IMR-90 (cell line): ENCODE data around the gene LTB4R. TPM values are rescaled to one million over a fixed set of nuclear protein-coding genes. Genes with fewer than 3 reads are reported as not detected.

ENCODE experiments used
- ATAC-seq: fragments of 200-7000 bp; cut with Tn5 transposase; 2 replicates; pipeline ENCODE4 v1.9.1; 2020; ENCODE audit warnings: low read depth, mild to moderate bottlenecking, moderate library complexity
- BruUV-seq: library from RNA; stranded (reverse); fragments of 400-500 nt; replicated peaks from 2 replicates; lab custom pipeline; 2021; lab: Mats Ljungman, UMichigan
- CTCF ChIA-PET: fragments of 300-600 bp; formaldehyde crosslinking; extraction: SDS; loops from one replicate; lab custom pipeline; 2021; ENCODE audit warnings: antibody characterized with exemption; lab: Yijun Ruan, JAX
- POLR2A ChIA-PET: fragments of 300-600 bp; sonication (Branson Sonifier 250); formaldehyde crosslinking; loops from one replicate; lab custom pipeline; 2022; ENCODE audit warnings: antibody characterized with exemption; ENCODE audit not compliant: unreplicated experiment; lab: Charles Lee
- DNase-seq: peaks from one replicate; pipeline ENCODE4 v3.0.0; 2013
- H2AFZ ChIP-seq: replicated peaks from 2 replicates; pipeline ENCODE3; 2013; ENCODE audit warnings: low read length, mild to moderate bottlenecking; ENCODE audit not compliant: poor library complexity
- H2AK5ac ChIP-seq: 2 replicates; pipeline ENCODE4 v1.6.1; 2013; ENCODE audit warnings: low read depth, low read length, inconsistent platforms
- H2AK9ac ChIP-seq: replicated peaks from 2 replicates; pipeline ENCODE3; 2013; ENCODE audit warnings: mild to moderate bottlenecking, low read depth, low read length, moderate library complexity; ENCODE audit not compliant: poor library complexity
- H2BK120ac ChIP-seq: 2 replicates; pipeline ENCODE4 v1.6.1; 2013; ENCODE audit warnings: low read depth, low read length, inconsistent platforms
- H2BK15ac ChIP-seq: 3 replicates; pipeline ENCODE4 v1.6.1; 2013; ENCODE audit warnings: low read depth, low read length, inconsistent platforms
- H2BK20ac ChIP-seq: 2 replicates; pipeline ENCODE4 v1.6.1; 2013; ENCODE audit warnings: low read depth, mild to moderate bottlenecking, inconsistent platforms, low read length, moderate library complexity
- H2BK5ac ChIP-seq: 2 replicates; pipeline ENCODE4 v1.6.1; 2013; ENCODE audit warnings: mild to moderate bottlenecking, low read depth, low read length, inconsistent platforms; ENCODE audit not compliant: poor library complexity, severe bottlenecking
- H3K14ac ChIP-seq: replicated peaks from 2 replicates; pipeline ENCODE4 v1.6.1; 2013; ENCODE audit warnings: low read depth, low read length, inconsistent platforms
- H3K18ac ChIP-seq: 2 replicates; pipeline ENCODE4 v1.6.1; 2013; ENCODE audit warnings: low read depth, low read length, control low read depth
- H3K23ac ChIP-seq: 2 replicates; pipeline ENCODE4 v1.6.1; 2013; ENCODE audit warnings: low read depth, low read length, inconsistent platforms
- H3K27ac ChIP-seq: 2 replicates; pipeline ENCODE4 v1.5.1; 2013; ENCODE audit warnings: mild to moderate bottlenecking, control low read depth, low read length; ENCODE audit not compliant: insufficient read depth
- H3K27me3 ChIP-seq: 2 replicates; pipeline ENCODE4 v1.6.1; 2013; ENCODE audit warnings: low read length; ENCODE audit not compliant: control insufficient read depth, insufficient read depth
- H3K36me3 ChIP-seq: 2 replicates; pipeline ENCODE4 v1.6.1; 2013; ENCODE audit warnings: low read length, mixed read lengths; ENCODE audit not compliant: control insufficient read depth, insufficient read depth
- H3K4ac ChIP-seq: 2 replicates; pipeline ENCODE4 v1.6.1; 2013; ENCODE audit warnings: low read depth, low read length, inconsistent platforms
- H3K4me1 ChIP-seq: 2 replicates; pipeline ENCODE4 v1.6.1; 2013; ENCODE audit warnings: low read length, mixed read lengths; ENCODE audit not compliant: control insufficient read depth, insufficient read depth
- H3K4me2 ChIP-seq: 2 replicates; pipeline ENCODE4 v1.6.1; 2013; ENCODE audit warnings: low read depth, mild to moderate bottlenecking, control low read depth, low read length, moderate library complexity
- H3K4me3 ChIP-seq: 2 replicates; pipeline ENCODE4 v1.5.1; 2013; ENCODE audit warnings: low read depth, mild to moderate bottlenecking, control low read depth, low read length, moderate library complexity; ENCODE audit not compliant: insufficient read depth
- H3K56ac ChIP-seq: 2 replicates; pipeline ENCODE4 v1.6.1; 2013; ENCODE audit warnings: low read length, inconsistent platforms; ENCODE audit not compliant: insufficient read depth; ENCODE audit errors: extremely low read depth
- H3K79me1 ChIP-seq, 2 experiments: 2 replicates each; pipeline ENCODE4 v1.6.1; 2013; ENCODE audit warnings: low read length in 2 of 2, inconsistent platforms in 1 of 2, low read depth in 1 of 2
- H3K9ac ChIP-seq: 2 replicates; pipeline ENCODE4 v1.6.1; 2013; ENCODE audit warnings: low read depth, low read length, control low read depth
- H3K9me1 ChIP-seq: 2 replicates; pipeline ENCODE4 v1.6.1; 2013; ENCODE audit warnings: low read length, inconsistent platforms; ENCODE audit not compliant: insufficient read depth
- H3K9me3 ChIP-seq: 2 replicates; pipeline ENCODE4 v1.6.1; 2013; ENCODE audit warnings: low read length; ENCODE audit not compliant: control insufficient read depth, insufficient read depth
- H4K20me1 ChIP-seq: 2 replicates; pipeline ENCODE4 v1.6.1; 2013; ENCODE audit warnings: low read length, inconsistent platforms; ENCODE audit not compliant: insufficient read depth
- H4K5ac ChIP-seq: 2 replicates; pipeline ENCODE4 v1.6.1; 2013; ENCODE audit warnings: mild to moderate bottlenecking, low read depth, low read length, control low read depth
- H4K8ac ChIP-seq, 2 experiments: 2 replicates each; pipeline ENCODE4 v1.6.1; 2013; ENCODE audit warnings: low read depth in 2 of 2, low read length in 2 of 2, control low read depth in 1 of 2, inconsistent platforms in 1 of 2
- H4K91ac ChIP-seq: 2 replicates; pipeline ENCODE4 v1.6.1; 2013; ENCODE audit warnings: low read depth, low read length, inconsistent platforms; ENCODE audit not compliant: insufficient read depth
- BHLHE40 ChIP-seq: fragments of 150-350 bp; IDR thresholded peaks from 2 replicates; pipeline ENCODE4 v1.6.1; 2016; ENCODE audit warnings: mild to moderate bottlenecking, low read depth, low read length
- CEBPB ChIP-seq: IDR thresholded peaks from 2 replicates; pipeline ENCODE4 v1.6.1; 2012; ENCODE audit warnings: low read depth, low read length, improper control_type of control experiment
- CHD1 ChIP-seq: IDR thresholded peaks from 2 replicates; pipeline ENCODE4 v1.6.1; 2012; ENCODE audit warnings: low read depth, low read length, improper control_type of control experiment
- CTCF ChIP-seq: conservative IDR thresholded peaks from 2 replicates; pipeline ENCODE4 v1.5.1; 2012; ENCODE audit warnings: mild to moderate bottlenecking, low read depth, low read length, improper control_type of control experiment
- ELK1 ChIP-seq: fragments of 150-350 bp; IDR thresholded peaks from 2 replicates; pipeline ENCODE4 v1.6.1; 2016; ENCODE audit warnings: low read depth, mild to moderate bottlenecking, low read length, moderate library complexity, borderline replicate concordance
- FOS ChIP-seq: fragments of 150-350 bp; IDR thresholded peaks from 2 replicates; pipeline ENCODE4 v1.6.1; 2016; ENCODE audit warnings: low read depth, low read length
- MAZ ChIP-seq: IDR thresholded peaks from 2 replicates; pipeline ENCODE4 v1.6.1; 2012; ENCODE audit warnings: low read depth, mild to moderate bottlenecking, low read length, improper control_type of control experiment, moderate library complexity, borderline replicate concordance
- NFE2L2 ChIP-seq: fragments of 150-350 bp; IDR thresholded peaks from 2 replicates; pipeline ENCODE4 v1.6.1; 2016; ENCODE audit warnings: low read depth, mild to moderate bottlenecking, low read length
- POLR2A ChIP-seq: IDR thresholded peaks from 2 replicates; pipeline ENCODE4 v1.6.1; 2012; ENCODE audit warnings: mild to moderate bottlenecking, low read depth, low read length
- RAD21 ChIP-seq: IDR thresholded peaks from 2 replicates; pipeline ENCODE4 v1.6.1; 2012; ENCODE audit warnings: low read length, improper control_type of control experiment
- RCOR1 ChIP-seq: IDR thresholded peaks from 2 replicates; pipeline ENCODE4 v1.6.1; 2012; ENCODE audit warnings: mild to moderate bottlenecking, low read length, improper control_type of control experiment; ENCODE audit not compliant: insufficient replicate concordance
- RFX5 ChIP-seq: IDR thresholded peaks from 2 replicates; pipeline ENCODE4 v1.8.0; 2012; ENCODE audit warnings: low read depth, mild to moderate bottlenecking, low read length, moderate library complexity
- SMC3 ChIP-seq: fragments of 150-350 bp; IDR thresholded peaks from 2 replicates; pipeline ENCODE4 v1.6.1; 2016; ENCODE audit warnings: low read depth, mild to moderate bottlenecking, antibody characterized with exemption, low read length, moderate library complexity
- USF2 ChIP-seq: fragments of 150-350 bp; IDR thresholded peaks from 2 replicates; pipeline ENCODE4 v1.6.1; 2017; ENCODE audit warnings: mild to moderate bottlenecking, antibody characterized with exemption, low read length, low read depth
- WGBS, 2 experiments: methylation state at CpG; one replicate each; pipeline versions ENCODE4 v1.1.5 to v1.1.7; 2013; ENCODE audit warnings: missing lambda C conversion rate in 2 of 2; ENCODE audit not compliant: insufficient read length in 1 of 2; ENCODE audit errors: extremely low coverage in 2 of 2; 5-methylcytosine and 5-hydroxymethylcytosine counted together
- dilution Hi-C: fragments of 300-500 bp; cut with HindIII; formaldehyde crosslinking; loops from one replicate; pipeline ENCODE4 v1.14.3; 2018; ENCODE audit warnings: low sequenced_read_pairs; ENCODE audit not compliant: unreplicated experiment
- in situ Hi-C: fragments of 300-500 bp; cut with MboI; formaldehyde crosslinking; loops from 3 replicates; pipeline ENCODE4 v1.14.3; 2019; ENCODE audit warnings: low sequenced_read_pairs, inconsistent platforms, mixed read lengths
- intact Hi-C: fragments of 100-400 bp; cut with micrococcal nuclease; formaldehyde crosslinking; loops from 2 replicates; pipeline ENCODE4 v1.10.0; 2022
- polyA plus RNA-seq, 3 experiments: library from polyadenylated mRNA; depleted of rRNA; stranded (reverse); fragments of >200 nt; gene quantifications; 2 replicates each; pipeline ENCODE4 v1.2.3, GENCODE V29; 2012; ENCODE audit warnings: low replicate concordance in 1 of 3
- total RNA-seq: library from RNA; depleted of rRNA; stranded (reverse); fragments of >200 nt; gene quantifications from 2 replicates; pipeline ENCODE4 v1.2.3, GENCODE V29; 2012

Gene LTB4R
- total and polyA plus RNA-seq, 2 of the 4 experiments (the other 2 are of a cell fraction): 0.18 to 2.3 TPM

- CTCF ChIA-PET: interaction anchor here (0.9 kb wide), 1 partner anchor 12 kb away, joined by 3 read pairs; no protein-coding TSS in a partner anchor
- WGBS, 2 experiments: 79% methylated on average over 3 of the region's 3 CpGs; no CpG with 5 or more reads in 1 of the 2 experiments
- DNase-seq (no peak), ATAC-seq (no peak)
- no TSS peak for BruUV-seq
- Histone ChIP-seq H4K8ac (no peak overlapping the region), H4K20me1 (no peaks in the 10 kb centered on the region; the same call in 1 of the 2 replicates), H3K27me3 (no peaks in the 10 kb centered on the region), H3K4me3 (no peak overlapping the region), H2BK120ac (no peak overlapping the region), H3K14ac (no peak overlapping the region), H3K27ac (no peak overlapping the region), H4K91ac (no peak overlapping the region), H3K9ac (no peak overlapping the region), H4K5ac (no peak overlapping the region), H3K36me3 (no peaks in the 10 kb centered on the region), H2AK5ac (no peak overlapping the region), H2AFZ (no peak overlapping the region), H3K18ac (no peak overlapping the region), H3K23ac (no peak overlapping the region), H3K4me2 (no peak overlapping the region), H2BK15ac (no peak overlapping the region), H3K9me3 (no peaks in the 10 kb centered on the region), H2BK5ac (no peak overlapping the region), H3K56ac (no peak overlapping the region), H2BK20ac (no peak overlapping the region), H3K79me1 (peaks cover 0 to 11% of the 10 kb centered on the region in 2 experiments; a peak in 3 of 4 replicates), H3K4me1 (no peaks in the 10 kb centered on the region; the same call in 1 of the 2 replicates), H3K9me1 (no peaks in the 10 kb centered on the region; the same call in 1 of the 2 replicates), H3K4ac (no peak overlapping the region), H2AK9ac (no peak overlapping the region)
- intact Hi-C loops (no loop called here), in situ Hi-C loops (no loop called here), dilution Hi-C loops (no loop called here)
- TF ChIP-seq SMC3 (no peak), CHD1 (no peak), ELK1 (no peak), BHLHE40 (no peak), NFE2L2 (no peak), POLR2A (no peak), CTCF (no peak), RAD21 (no peak), RCOR1 (no peak), RFX5 (no peak), USF2 (no peak), MAZ (no peak), FOS (no peak), CEBPB (no peak)
- POLR2A ChIA-PET: no interaction called here
Measured at GRCh38 chr14:24282736-24283135, 28.6 kb upstream of the LTB4R start.
